Activated naive CD8-positive, alpha-beta T cell treated with anti-CD3 and anti-CD28 coated beads for 36 hours (primary cell): Measurements from ENCODE around the gene MOV10. TPM values are rescaled to one million over a fixed set of nuclear protein-coding genes. Genes with fewer than 3 reads are reported as not detected.

Experiments used
- DNase-seq: peaks from one replicate; pipeline ENCODE4 v3.0.0; 2021
- H3K27ac Mint-ChIP-seq: one replicate; pipeline ENCODE4 v1.8.0; 2022; ENCODE audit warnings: mild to moderate bottlenecking, moderate library complexity, mixed read lengths
- H3K27me3 Mint-ChIP-seq: one replicate; pipeline ENCODE4 v1.8.0; 2022; ENCODE audit warnings: mild to moderate bottlenecking, mixed read lengths
- H3K36me3 Mint-ChIP-seq: one replicate; pipeline ENCODE4 v1.8.0; 2021; ENCODE audit warnings: mild to moderate bottlenecking, mixed read lengths
- H3K4me1 Mint-ChIP-seq: one replicate; pipeline ENCODE4 v1.8.0; 2021; ENCODE audit warnings: mixed read lengths
- H3K4me3 Mint-ChIP-seq: one replicate; pipeline ENCODE4 v1.8.0; 2022; ENCODE audit warnings: mild to moderate bottlenecking, moderate library complexity, mixed read lengths
- H3K9me3 Mint-ChIP-seq: one replicate; pipeline ENCODE4 v1.8.0; 2022; ENCODE audit warnings: mixed read lengths
- total RNA-seq, 2 experiments: library from RNA; stranded (reverse); gene quantifications; one replicate each; pipeline ENCODE4 v1.2.3, GENCODE V29; 2021

MOV10 gene
- total RNA-seq, 2 experiments from 2014 or later: 66.1 to 66.4 TPM

DNA sequence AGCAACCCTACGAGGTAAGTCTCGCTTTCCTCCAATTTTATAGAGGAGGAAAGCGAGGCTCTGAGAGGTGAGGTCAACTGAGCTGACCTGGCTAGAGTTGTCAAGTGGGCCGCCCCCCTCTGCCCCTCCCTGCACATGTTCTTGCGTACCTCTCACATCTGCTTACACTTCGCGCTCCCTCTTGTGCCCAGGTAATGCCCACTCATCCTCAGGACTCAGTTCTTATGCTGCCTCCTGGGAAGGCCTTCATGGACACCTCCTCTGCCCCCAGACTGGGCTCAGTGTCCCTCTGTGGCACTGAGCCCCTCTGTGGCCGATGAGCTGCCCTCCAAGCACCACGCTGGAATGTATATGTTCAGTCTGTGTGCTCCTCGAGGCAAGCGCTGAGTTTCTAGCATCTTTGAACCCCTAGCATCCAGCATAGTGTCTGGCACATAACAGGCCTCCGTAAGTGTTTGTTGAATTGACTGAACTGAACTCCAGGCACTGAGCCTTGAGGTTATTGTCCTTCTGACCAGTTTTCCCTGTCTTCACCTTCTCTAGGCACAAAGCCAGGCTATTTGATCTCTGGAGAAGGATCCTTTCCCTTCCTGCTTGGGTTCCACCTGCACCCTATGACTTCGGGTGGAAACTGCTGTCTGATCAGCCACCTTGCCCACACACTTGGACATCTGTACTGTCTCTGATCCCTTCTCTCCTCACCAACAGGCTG is 13.5 kb downstream of the MOV10 start:
- no peak for DNase-seq
- H3K4me1 Mint-ChIP-seq: peaks cover 5% of the 10 kb centered on the region
- no peak overlapping the region for H3K4me3 Mint-ChIP-seq
- no peak overlapping the region for H3K27ac Mint-ChIP-seq
- no peaks in the 10 kb centered on the region for H3K27me3 Mint-ChIP-seq
- no peaks in the 10 kb centered on the region for H3K36me3 Mint-ChIP-seq
- H3K9me3 Mint-ChIP-seq: no peaks in the 10 kb centered on the region

DNA sequence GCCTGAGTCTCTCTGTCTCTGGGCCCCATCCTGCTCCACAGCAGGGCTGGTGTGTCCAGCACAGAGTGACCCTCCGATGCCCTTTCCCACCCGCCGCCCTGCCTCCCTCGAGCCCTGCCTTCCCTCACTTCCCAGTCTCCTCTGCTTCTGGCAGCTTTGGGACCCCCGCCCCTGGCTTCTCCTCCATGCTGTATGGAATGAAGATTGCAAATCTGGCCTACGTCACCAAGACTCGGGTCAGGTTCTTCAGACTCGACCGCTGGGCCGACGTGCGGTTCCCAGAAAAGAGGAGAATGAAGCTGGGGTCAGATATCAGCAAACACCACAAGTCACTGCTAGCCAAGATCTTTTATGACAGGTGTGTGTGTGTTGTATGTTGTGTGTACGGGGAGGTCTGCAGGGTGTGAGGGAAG is 14.3 kb downstream of the MOV10 start:
- Mint-ChIP-seq H3K4me3 (no peak overlapping the region), H3K4me1 (peaks cover 5% of the 10 kb centered on the region), H3K27ac (peak overlapping the region; percentile 2), H3K36me3 (no peaks in the 10 kb centered on the region), H3K9me3 (no peaks in the 10 kb centered on the region), H3K27me3 (no peaks in the 10 kb centered on the region)
- no peak for DNase-seq

DNA sequence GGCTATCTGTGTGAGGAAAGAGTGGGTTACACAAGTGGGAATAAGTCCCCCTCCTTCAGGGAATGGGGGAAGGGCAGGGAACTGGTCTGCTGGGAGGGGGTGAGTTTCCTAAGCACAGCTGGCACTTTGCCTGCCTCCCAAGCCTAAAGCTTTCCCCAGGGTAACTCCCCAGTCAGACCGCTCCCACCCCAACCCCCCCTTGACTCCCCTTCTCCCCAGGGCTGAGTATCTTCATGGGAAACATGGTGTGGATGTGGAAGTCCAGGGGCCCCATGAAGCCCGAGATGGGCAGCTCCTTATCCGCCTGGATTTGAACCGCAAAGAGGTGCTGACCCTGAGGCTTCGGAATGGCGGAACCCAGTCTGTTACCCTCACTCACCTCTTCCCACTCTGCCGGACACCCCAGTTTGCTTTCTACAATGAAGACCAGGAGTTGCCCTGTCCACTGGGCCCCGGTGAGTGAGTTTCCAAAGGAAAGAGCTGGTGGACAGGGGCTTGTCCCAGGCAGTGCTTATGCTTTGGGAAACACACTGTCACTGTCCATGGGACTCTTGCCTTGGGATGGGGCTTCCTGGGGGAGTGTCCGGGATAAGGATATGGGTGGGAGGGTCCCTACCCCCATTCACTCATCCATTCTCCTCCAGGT is 14.9 kb downstream of the MOV10 start:
- no peaks in the 10 kb centered on the region for H3K36me3 Mint-ChIP-seq
- no peak overlapping the region for H3K4me3 Mint-ChIP-seq
- H3K27me3 Mint-ChIP-seq: no peaks in the 10 kb centered on the region
- no peaks in the 10 kb centered on the region for H3K9me3 Mint-ChIP-seq
- no peak overlapping the region for H3K27ac Mint-ChIP-seq
- peaks cover 5% of the 10 kb centered on the region for H3K4me1 Mint-ChIP-seq
- no peak for DNase-seq

DNA sequence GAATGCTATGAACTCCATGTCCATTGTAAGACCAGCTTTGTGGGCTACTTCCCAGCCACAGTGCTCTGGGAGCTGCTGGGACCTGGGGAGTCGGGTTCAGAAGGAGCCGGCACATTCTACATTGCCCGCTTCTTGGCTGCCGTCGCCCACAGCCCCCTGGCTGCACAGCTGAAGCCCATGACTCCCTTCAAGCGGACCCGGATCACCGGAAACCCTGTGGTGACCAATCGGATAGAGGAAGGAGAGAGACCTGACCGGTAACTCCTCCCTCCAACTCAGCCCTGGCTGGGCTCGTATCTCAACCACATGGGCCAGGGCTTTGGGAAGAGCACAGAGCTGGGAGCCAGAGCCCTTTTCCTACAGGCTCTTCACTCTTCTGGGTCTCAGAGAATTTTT is 15.4 kb downstream of the MOV10 start:
- H3K4me1 Mint-ChIP-seq: peaks cover 5% of the 10 kb centered on the region
- no peak overlapping the region for H3K27ac Mint-ChIP-seq
- H3K9me3 Mint-ChIP-seq: no peaks in the 10 kb centered on the region
- H3K36me3 Mint-ChIP-seq: no peaks in the 10 kb centered on the region
- no peak for DNase-seq
- H3K4me3 Mint-ChIP-seq: no peak overlapping the region
- no peaks in the 10 kb centered on the region for H3K27me3 Mint-ChIP-seq

DNA sequence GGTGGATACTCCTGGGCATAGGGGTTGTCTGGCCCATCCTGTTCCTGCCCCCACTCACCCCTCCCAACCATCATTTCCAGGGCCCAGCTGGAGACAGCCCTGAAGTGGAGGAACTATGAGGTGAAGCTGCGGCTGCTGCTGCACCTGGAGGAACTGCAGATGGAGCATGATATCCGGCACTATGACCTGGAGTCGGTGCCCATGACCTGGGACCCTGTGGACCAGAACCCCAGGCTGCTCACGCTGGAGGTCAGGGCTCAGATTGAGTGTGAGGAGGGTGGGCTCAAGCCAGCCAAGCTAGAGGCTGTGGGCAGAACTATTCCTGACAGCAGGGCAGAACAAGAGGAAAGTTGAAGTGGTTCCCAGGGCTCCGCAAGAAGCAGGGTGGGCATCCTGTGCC is 18.2 kb downstream of the MOV10 start:
- no peaks in the 10 kb centered on the region for H3K4me1 Mint-ChIP-seq
- no peak for DNase-seq
- H3K27me3 Mint-ChIP-seq: no peaks in the 10 kb centered on the region
- no peak overlapping the region for H3K4me3 Mint-ChIP-seq
- no peaks in the 10 kb centered on the region for H3K9me3 Mint-ChIP-seq
- H3K27ac Mint-ChIP-seq: no peak overlapping the region
- H3K36me3 Mint-ChIP-seq: no peaks in the 10 kb centered on the region

DNA sequence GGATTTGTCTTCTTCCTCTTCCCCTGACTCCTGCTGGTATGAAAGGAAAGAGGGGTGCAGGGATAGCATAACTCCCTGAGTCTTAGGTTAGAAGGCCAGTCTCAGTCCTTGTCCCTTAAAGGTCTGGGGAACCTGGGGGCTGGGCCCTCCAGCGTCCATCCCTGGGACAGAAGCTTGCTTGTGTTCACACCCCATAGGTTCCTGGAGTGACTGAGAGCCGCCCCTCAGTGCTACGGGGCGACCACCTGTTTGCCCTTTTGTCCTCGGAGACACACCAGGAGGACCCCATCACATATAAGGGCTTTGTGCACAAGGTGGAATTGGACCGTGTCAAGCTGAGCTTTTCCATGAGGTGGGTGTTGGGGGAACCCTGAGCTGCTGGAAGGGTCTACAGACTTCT is 19.4 kb downstream of the MOV10 start:
- no peaks in the 10 kb centered on the region for H3K27me3 Mint-ChIP-seq
- H3K4me1 Mint-ChIP-seq: no peaks in the 10 kb centered on the region
- no peak overlapping the region for H3K4me3 Mint-ChIP-seq
- no peaks in the 10 kb centered on the region for H3K9me3 Mint-ChIP-seq
- no peaks in the 10 kb centered on the region for H3K36me3 Mint-ChIP-seq
- H3K27ac Mint-ChIP-seq: no peak overlapping the region
- DNase-seq: no peak

DNA sequence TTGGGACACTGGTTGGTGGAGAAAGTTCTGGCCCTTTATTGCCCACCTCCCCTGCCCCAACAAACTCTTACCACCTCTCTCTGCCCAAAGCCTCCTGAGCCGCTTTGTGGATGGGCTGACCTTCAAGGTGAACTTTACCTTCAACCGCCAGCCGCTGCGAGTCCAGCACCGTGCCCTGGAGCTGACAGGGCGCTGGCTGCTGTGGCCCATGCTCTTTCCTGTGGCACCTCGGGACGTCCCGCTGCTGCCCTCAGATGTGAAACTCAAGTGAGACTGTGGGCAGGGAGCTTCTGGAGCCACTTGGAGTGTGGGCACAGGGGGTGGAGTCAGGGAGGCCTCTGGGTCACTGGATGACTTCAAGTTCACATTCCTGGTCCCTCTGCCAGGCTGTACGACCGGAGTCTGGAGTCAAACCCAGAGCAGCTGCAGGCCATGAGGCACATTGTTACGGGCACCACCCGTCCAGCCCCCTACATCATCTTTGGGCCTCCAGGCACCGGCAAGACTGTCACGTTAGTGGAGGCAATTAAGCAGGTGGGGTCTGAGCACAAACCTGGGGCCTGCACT is 20.0 kb downstream of the MOV10 start:
- no peak for DNase-seq
- Mint-ChIP-seq H3K27ac (no peak overlapping the region), H3K9me3 (no peaks in the 10 kb centered on the region)

DNA sequence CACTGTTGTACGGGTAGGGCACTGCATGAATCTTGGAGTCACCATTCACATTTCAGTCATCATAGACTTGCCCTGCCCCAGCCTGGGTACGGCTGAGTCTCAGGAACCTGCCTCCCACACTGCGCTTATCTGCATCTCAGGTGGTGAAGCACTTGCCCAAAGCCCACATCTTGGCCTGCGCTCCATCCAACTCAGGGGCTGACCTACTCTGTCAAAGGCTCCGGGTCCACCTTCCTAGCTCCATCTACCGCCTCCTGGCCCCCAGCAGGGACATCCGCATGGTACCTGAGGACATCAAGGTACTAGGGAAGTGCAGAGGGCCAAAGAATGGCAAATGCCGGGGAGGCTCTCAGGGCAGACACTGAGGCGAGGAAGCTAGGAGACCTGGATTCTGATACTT is 20.8 kb downstream of the MOV10 start:
- DNase-seq: no peak
- H3K4me3 Mint-ChIP-seq: no peak overlapping the region
- H3K4me1 Mint-ChIP-seq: peaks cover 11% of the 10 kb centered on the region
- H3K9me3 Mint-ChIP-seq: no peaks in the 10 kb centered on the region
- H3K27ac Mint-ChIP-seq: no peak overlapping the region
- no peaks in the 10 kb centered on the region for H3K27me3 Mint-ChIP-seq
- H3K36me3 Mint-ChIP-seq: no peaks in the 10 kb centered on the region

More for the DNA sequence above, 20.0 kb downstream of the MOV10 start:
- H3K36me3 Mint-ChIP-seq: no peaks in the 10 kb centered on the region
- no peak overlapping the region for H3K4me3 Mint-ChIP-seq
- H3K4me1 Mint-ChIP-seq: peaks cover 3% of the 10 kb centered on the region
- H3K27me3 Mint-ChIP-seq: no peaks in the 10 kb centered on the region

DNA sequence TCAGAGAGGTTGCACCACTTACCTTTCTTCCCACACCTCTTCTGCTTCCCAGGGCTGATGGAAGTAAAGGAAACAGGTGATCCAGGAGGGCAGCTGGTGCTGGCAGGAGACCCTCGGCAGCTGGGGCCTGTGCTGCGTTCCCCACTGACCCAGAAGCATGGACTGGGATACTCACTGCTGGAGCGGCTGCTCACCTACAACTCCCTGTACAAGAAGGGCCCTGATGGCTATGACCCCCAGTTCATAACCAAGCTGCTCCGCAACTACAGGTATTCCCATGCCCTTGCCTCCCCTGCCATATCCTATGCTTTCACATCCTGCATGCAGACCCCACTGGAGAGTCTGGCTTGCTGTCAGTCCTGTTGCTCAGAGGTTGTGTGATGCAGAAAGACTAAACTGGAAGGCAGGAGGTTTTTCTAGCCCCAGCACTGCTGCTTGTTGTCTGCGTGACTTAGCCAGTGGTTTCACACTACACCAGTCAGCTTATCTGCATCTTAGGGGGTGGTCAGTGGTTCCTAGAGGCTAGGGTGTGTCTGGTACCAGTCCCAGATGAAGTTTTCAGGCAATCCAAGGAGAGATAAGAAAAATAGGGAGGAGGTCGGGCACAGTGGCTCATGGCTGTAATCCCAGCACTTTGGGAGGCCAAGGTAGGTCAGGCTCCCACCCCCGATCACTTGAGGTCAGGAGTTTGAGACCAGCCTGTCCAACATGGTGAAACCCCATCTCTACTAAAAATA is 22.3 kb downstream of the MOV10 start:
- DNase-seq: no peak
- Mint-ChIP-seq H3K4me3 (no peak overlapping the region), H3K4me1 (peaks cover 26% of the 10 kb centered on the region), H3K36me3 (peaks cover 5% of the 10 kb centered on the region), H3K9me3 (no peaks in the 10 kb centered on the region), H3K27ac (no peak overlapping the region), H3K27me3 (no peaks in the 10 kb centered on the region)

DNA sequence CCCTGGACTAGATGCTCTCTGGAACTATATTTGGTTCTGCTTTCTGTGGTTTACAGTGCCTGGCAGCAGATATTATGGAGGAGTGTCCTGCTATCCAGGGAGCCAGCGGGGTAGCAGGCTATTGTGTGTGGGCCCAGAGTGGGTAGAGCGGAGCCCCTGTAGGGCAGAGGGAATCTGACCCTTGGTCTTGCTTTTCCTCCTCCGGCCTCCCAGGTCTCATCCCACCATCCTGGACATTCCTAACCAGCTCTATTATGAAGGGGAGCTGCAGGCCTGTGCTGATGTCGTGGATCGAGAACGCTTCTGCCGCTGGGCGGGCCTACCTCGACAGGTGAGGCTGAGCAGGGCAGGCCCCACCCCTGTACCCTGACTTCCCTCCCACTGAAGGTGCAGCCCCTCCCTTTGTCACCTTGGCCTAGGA is 23.3 kb downstream of the MOV10 start:
- Mint-ChIP-seq H3K27ac (no peak overlapping the region), H3K36me3 (peaks cover 10% of the 10 kb centered on the region), H3K27me3 (no peaks in the 10 kb centered on the region), H3K4me1 (peaks cover 36% of the 10 kb centered on the region), H3K4me3 (no peak overlapping the region), H3K9me3 (no peaks in the 10 kb centered on the region)
- no peak for DNase-seq

DNA sequence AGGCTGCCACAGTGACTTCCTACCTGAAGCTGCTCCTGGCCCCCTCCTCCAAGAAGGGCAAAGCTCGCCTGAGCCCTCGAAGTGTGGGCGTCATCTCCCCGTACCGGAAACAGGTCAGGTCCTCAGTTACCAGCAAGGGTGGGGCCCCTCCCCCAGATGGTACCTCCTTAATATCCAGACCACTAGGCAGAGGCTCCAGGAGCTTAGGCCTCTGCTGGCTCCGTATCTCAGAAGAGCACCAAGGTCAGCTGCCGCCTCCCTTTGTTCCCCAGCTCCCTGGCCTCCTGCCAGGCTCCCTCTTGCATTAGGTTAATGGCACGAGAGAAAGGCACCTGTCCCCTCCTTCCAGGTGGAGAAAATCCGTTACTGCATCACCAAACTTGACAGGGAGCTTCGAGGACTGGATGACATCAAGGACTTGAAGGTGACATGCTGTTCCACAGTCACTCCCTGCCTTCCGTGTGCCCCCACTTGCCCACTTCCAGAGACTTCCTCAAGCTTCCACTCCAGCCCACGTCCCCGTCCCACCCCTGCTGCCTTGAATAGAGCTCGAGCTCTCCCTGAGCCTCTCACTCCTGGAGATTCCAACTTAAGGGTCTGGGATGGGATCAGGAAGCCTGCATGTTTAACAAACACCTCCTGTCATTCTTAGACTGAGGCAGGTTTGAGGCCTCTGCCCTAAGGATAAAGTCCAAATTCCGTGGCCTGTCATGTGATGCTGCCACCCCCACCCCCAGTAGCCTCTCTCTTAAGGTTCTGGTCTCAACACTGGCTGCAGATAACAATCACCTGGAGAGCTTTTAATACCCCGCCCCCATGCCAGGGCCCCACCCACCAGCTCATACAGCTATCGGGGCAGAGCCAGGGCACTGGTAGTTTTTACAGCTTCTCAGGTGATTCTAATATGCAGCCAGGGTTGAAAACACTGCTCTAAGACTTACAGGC is 24.2 kb downstream of the MOV10 start:
- Mint-ChIP-seq H3K9me3 (no peaks in the 10 kb centered on the region), H3K27ac (peak overlapping the region; percentile 68), H3K4me1 (peaks cover 38% of the 10 kb centered on the region), H3K36me3 (peaks cover 10% of the 10 kb centered on the region), H3K27me3 (no peaks in the 10 kb centered on the region), H3K4me3 (no peak overlapping the region)
- DNase-seq: no peak

DNA sequence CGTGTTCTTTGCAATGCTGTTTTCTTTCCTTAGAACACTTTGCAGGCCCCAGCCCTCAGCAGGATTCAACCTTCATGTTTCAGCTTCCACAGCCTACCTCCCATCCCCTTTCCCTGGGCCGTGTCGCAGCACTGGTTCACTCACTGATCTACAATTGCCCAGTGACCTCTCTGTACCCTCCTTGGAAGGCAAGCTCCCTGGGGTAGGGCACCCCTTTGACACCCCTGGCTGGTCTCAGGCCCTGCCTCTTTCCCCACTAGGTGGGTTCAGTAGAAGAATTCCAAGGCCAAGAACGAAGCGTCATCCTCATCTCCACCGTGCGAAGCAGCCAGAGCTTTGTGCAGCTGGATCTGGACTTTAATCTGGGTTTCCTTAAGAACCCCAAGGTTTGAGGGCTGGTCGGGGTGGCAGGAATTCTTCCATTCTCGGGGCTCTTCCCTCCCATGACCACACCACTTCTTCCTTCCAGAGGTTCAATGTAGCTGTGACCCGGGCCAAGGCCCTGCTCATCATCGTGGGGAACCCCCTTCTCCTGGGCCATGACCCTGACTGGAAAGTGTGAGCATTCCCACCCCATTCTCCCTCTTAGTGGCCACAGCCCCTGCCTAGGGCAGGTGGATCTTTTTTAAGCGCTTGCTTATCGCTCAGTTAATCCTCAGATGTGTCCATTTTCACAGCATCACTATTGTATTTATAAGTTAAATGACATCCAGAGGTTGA is 25.1 kb downstream of the MOV10 start:
- no peaks in the 10 kb centered on the region for H3K27me3 Mint-ChIP-seq
- H3K4me1 Mint-ChIP-seq: peaks cover 46% of the 10 kb centered on the region
- H3K4me3 Mint-ChIP-seq: no peak overlapping the region
- H3K36me3 Mint-ChIP-seq: peaks cover 10% of the 10 kb centered on the region
- peak overlapping the region; percentile 89 for H3K27ac Mint-ChIP-seq
- no peak for DNase-seq
- no peaks in the 10 kb centered on the region for H3K9me3 Mint-ChIP-seq

DNA sequence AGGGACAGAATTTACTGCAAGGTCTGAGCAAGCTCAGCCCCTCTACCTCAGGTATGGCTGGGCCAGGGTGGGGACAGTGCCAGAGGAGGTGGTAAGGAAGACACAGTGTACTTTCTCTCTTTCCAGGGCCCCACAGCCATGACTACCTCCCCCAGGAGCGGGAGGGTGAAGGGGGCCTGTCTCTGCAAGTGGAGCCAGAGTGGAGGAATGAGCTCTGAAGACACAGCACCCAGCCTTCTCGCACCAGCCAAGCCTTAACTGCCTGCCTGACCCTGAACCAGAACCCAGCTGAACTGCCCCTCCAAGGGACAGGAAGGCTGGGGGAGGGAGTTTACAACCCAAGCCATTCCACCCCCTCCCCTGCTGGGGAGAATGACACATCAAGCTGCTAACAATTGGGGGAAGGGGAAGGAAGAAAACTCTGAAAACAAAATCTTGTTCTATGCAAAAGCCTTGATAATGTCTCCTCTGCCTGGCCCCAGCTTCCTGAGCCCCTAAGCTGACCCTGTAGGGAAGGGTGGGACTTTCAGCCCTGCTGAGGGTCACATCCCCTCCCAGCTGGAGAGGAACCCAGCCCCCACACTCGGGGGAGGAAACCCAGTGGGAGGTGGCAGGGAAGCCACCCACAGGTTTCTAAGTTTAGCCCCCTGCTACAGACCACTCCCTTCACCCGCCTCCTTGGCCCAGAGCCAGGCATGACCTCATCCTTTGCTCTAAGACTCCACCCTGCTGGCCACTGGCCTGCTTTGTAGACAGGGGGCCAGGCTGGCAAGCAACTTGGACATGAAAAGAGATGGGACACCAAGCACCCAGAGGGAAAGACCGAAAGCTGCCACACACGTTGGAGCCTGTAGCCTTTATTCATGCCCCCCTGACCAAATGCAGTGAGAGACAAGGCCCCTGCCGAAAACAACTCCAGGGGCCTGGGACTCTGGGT is 26.1 kb downstream of the MOV10 start:
- H3K4me3 Mint-ChIP-seq: peak overlapping the region; percentile 39
- H3K4me1 Mint-ChIP-seq: peaks cover 56% of the 10 kb centered on the region
- H3K9me3 Mint-ChIP-seq: no peaks in the 10 kb centered on the region
- H3K27ac Mint-ChIP-seq: peak overlapping the region; percentile 89
- H3K36me3 Mint-ChIP-seq: peaks cover 10% of the 10 kb centered on the region
- H3K27me3 Mint-ChIP-seq: no peaks in the 10 kb centered on the region
- DNase-seq: peak; percentile 77
